T-helper 1 cell (primary cell): ENCODE results near the gene PIGS.

Experiments
- DNase-seq, 5 donors: peaks; one replicate each; pipeline ENCODE4 v3.0.0-alpha.2; 2012 to 2020

Gene PIGS

GRCh38 chr17:28505986-28506665, 65.2 kb downstream of the PIGS start, which contains the start of gene FOXN1:
TSS of gene FOXN1 (plus strand) at chr17:28506348. CDS start at chr17:28523970, 17,622 bp downstream.
- no peak for DNase-seq

- DNase-seq = no peak
Measured at GRCh38 chr17:28503420-28503819, 67.9 kb downstream of the PIGS start.
